Measurements from ENCODE around the gene ARMCX4.

- no peak for TF ChIP-seq CTCF (IDR thresholded peaks at IDR 0.05)
- TF ChIP-seq POLR2A (IDR thresholded peaks at IDR 0.05): no peak
- no peak for TF ChIP-seq POLR2AphosphoS5 (IDR thresholded peaks at IDR 0.05; ENCODE audit: insufficient read depth in 1 of 2, low read depth in 1 of 2)
Measured at GRCh38 chrX:101460669-101461068, 24.6 kb upstream of the ARMCX4 start.

Measured in vagina (tissue), 2 donors.